Muscle of arm (tissue), 12 donors: ENCODE measurements around the gene THAP4. TPM values are rescaled to one million over a fixed set of nuclear protein-coding genes. Genes with fewer than 3 reads are reported as not detected.

ENCODE experiments used
- DNase-seq: peaks from one replicate; pipeline ENCODE4 v3.0.0-alpha.2; 2013
- polyA plus RNA-seq, 12 donors: library from polyadenylated mRNA; unstranded; fragments of 120-200 nt; gene quantifications; one replicate each; pipeline ENCODE4 v1.2.1, GENCODE V29; 2013; ENCODE audit not compliant: insufficient read length in 12 of 12

The THAP4 gene
- polyA plus RNA-seq, 12 donors = 31.7 to 51.7 (median 36.8) TPM; not detected in 1

DNA sequence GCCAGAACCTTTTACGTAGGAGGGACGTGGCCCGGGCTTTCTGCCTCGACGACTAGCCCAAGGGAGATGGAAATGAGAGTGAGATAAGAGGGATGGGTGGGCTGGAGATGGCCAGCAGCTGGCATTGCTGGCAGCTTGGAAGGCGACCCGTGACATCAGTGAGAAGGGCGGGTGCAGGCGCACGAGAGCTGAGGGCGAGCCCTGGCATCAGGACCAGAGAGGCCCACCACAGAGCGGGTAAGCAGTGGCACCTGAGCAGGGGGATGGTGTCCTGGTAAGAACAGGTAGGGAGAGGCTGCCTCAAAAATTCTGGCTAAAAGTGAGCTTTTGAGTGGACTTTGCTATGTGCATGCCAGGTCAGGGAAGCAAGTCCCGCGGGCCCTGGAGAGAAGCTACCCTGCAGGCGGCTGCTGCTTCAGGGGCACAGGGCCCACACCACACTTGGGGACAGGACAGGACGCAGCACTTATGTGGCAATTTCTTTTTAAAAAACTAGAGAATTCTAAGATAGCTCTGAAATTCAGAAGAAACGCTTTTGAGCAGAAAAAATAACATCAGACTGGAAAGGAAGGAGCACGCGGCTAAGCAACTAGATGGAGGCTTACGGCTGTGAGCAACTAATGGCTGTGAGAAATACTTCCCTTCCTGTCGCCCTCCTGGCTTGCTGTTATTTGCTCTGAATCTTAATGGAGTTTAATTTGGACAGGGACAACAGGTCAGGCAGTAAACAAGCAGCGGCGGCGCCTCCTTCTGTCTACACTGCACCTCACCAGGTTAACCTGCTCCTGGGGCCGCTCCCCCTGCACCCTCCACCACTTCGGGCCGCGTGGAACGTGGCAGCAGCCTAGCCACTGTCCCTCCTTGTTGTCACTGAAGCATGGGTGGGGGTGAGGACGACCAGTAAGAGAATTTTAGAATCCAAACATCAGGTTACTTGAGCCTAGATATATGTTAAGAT, 20.5 kb downstream of the THAP4 start:
- no peak for DNase-seq

DNA sequence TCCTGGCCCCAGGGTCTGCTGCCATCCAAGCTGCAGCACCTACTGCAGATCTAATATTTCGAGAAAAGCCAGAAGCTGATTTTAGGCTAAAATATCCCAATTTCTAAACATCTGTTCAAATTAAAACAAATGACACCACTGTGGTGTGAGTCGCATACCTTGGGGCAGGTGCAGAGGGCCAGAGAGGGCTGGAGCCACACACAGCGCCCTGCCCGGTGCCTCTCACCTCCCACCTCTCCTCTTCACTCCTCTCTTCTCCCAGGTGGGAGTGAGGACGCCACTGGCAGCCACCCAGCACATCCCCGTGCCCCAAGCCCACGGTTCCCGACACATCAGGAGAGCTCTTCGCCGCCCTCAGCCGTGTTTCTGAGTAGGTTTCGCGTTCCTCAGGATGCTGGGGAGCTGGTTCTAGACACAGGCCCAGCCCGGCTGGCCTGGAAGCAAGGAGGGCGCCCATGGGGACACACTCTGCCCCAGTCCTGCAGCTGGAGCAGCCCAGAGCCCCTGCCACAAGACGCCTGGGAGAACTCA, 21.4 kb downstream of the THAP4 start:
- no peak for DNase-seq

DNA sequence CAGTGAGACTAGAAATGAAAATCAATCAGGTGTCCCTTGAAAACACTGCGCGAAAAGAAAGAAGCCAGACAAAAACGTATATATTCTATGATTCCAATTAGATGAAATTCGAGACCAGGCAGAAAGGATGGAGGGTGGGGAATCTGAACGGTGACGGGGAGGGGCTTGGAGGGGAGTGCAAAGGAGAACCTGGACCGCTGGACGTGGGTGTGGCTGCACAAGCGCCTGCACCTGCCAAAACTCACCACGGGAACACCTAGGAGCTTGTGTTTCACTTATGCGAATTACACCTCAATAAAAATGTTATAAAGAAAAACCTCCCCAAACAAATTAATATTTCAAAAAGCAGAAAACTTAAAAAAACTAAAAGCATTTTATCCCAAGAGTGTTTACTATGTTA, 21.9 kb downstream of the THAP4 start:
- DNase-seq = no peak

DNA sequence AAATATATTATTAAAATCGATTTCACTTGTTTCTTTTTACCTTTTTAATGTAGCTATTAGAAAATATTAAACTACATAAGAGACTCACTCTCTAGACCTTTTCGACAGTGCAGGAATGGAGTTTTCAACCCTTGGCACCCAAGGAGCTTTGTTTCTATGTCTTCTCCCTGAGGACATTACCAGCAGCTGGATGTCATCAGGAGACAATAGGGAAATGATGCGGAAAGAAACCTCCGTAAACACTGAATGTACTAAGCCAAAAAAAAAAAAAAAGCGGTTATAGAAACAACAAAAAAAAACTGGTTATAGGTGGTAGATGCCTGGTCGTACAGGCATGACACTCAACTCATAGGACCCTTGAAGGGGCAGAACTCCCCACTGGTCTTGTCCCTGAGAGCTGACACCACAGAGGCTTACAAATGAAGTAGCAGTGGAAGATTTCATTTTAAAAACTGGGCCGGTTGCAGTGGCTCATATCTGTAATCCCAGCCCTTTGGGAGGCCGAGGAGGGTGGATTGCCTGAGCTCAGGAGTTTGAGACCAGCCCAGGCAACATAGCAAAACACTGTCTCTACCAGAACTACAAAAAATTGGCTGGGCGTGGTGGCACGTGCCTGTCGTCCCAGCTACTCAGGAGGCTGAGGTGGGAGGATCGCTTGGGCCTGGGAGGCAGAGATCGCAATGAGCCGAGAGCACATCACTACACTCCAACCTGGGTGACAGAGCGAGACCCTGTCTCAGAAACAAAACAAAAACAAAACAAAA, 23.8 kb downstream of the THAP4 start:
- peak; percentile 32 for DNase-seq

DNA sequence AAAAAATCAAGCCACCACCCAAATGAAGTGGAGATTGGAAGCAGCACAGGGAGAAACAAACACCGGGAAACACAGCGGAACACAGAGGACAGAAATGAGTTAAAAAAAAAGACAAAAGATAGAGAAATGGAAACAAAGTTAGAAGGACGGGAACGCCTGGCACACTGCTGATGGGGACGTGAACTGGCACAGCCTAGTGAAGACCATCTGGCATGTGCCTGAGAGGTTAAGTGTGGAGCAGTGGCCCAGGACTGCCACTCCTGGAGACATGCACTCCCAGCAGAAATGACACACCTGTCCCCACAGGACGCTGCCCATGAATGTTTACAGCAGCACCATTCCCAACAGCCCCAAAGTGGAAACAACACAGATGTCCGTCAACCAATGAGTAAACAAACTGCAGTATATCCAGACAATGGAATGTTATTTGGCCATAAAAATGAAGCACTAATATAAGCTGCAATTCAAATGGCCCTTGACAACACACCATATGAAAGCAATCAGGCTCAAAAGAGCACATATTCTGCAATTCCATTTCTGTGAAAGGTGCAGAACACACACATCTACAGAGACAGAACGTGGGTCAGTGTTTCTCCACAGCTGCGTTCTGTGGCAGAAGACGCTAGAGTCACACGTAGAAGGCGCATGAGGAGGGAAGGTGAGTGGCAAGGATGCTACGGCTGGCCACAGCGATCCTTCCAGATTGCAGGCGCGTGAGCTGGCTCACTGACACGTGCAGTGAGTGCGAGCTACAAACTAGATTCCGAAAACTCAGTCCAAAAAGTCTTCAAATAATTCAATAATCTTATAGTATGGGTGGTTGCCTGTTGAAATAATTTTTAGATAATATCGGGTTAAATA, 24.6 kb downstream of the THAP4 start:
- peak; percentile 48 for DNase-seq

DNA sequence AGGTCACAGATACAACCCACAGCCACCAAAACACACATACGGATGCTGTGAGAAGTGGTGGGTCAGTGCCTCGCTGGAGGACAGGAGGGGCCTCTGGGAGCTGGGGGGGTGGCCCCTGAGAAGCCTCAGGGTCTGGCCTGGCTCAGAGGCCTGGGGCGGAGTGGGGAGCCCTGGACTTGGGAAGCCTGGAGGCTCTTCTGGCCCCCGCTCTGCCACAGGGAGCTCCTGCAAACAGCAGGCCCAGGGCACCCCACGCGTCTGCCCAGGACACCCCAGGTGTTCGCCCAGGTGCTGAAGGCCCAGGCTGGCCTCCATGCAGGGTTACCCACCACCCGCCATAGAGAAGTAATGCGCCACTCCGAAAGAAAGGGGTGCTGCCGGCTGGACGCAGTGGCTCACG, 25.9 kb downstream of the THAP4 start:
- no peak for DNase-seq

DNA sequence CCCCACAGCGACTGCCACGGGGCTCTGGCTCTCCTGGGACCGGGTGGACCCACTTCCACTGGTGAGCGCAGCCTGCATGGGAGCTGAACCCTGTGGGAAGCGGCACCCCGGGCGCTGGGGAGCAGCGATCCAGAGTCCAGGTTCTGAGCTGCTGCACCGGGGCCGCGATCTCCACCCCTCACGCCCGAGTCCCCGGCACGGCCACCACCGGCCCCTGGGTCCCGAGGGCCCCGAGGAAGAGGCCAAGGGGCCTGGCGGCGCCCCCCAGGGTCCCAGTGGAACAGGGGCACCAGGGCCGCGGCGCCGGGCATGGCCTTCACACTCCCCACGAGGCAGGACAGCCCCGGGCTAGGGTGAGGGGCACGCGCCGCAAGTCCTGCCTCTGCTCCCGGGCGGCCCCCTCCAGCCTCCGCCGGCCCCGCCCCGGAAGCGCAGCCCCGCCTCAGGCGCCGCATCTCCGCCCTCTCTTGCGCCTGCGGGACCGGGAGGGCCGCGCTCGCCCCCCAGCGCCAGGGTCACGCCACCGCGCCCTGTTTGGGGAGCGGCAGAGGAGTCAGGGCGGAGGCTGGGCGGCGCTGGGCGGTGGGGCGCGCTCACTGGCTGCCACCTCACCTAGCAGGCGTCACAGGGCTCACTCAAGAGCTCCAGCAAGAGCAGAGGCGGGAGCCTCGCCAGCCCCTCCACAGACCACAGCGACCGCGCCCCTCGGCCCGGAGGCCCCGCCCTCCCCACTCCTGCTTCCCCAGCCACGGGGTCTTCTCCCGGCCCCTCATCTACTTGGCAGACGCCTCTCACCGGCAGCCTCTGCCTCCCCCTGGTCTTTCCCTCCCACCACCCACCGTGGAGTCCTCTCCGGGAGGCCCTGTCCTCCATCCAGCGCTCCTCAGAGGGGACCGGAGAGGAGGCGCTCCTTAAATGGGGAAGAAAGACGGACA, 26.8 kb downstream of the THAP4 start:
- DNase-seq = peak; percentile 56

DNA sequence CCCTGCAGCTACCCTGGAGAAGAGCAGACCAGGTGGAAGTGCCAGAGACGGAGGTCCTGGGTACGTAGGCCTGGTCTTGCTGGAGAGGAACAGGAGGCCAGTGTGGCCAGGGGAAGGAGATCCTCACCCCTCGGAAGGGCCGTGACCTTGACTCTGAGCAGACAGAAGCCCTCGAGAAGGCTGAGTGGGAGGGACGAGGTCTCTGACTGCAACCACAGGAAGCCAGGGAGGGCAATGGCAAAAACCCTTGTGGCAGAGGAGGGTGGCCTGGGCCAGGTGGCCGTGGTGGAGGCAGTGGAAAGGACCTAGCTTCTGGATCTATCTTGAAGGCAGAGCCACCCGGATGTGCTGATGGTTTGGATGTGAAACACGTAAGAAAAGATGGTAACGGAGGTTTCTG, 28.1 kb downstream of the THAP4 start:
- DNase-seq = no peak

DNA sequence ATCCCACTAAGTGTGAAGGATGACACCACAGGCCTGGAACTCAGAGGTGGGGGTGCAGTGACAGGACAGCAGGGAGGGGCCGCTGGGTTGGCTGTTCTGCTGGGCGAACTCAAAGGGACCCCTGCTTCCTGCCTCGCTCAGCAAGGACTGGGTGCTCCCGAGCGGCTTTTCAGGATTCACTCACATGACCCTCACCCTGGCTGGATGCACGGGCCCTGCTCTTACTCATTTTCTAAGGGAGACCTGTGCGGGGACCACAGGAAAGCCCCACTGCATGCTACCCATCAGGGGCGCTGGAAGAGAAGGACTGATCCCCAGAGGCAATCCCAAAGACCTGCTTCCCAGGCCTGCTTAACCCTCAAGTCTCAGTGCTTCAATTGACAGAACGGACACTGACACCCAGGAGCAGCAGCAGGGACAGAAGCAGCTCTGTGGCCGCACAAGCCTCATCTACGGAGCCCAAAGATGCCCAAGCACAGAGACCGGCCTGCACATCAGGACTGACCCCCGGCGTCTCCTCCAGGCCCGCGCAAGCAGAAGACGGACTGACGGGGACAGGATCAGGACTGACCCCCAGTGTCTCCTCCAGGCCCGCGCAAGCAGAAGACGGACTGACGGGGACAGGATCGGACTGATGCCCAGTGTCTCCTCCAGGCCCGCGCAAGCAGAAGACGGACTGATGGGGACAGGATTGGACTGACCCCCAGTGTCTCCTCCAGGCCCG, 29.6 kb downstream of the THAP4 start:
- no peak for DNase-seq

DNA sequence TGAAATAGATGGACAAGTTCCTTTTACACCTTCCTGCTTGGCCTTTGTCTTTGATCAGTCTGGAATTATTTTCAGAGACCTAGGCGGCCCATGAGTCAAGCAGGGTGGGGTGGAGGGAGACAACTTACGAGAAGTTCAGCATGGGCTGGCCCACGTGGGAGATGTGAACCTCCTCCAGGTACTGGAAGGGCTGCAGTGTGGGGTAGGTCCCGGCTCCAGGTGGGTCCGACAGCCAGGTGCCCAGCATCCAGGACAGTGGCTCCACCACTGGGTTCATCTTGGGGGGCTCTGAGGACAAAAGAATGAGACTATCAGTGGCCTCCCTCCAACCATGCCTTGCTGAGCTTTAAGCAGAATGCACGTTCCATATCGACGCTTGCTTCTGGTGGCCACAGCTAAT, 30.8 kb downstream of the THAP4 start:
- no peak for DNase-seq

DNA sequence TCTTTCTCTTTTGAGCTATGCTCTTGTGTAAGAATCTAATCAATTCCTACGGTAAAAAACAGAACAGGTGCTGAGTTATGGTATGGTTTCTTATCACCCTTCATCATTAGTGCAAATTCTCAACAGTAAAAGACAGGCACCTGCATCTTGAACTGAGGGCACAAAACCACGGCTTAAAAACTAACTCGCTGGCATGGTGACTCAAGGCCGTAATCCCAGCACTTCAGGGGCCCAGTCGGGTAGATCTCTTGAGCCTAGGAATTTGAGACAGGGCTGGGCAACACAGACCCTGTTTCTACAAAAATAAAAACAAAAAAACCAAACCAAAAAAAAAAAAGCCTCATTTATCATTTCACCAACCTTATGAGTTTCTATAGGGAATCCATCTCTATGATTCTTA, 33.3 kb downstream of the THAP4 start:
- no peak for DNase-seq

DNA sequence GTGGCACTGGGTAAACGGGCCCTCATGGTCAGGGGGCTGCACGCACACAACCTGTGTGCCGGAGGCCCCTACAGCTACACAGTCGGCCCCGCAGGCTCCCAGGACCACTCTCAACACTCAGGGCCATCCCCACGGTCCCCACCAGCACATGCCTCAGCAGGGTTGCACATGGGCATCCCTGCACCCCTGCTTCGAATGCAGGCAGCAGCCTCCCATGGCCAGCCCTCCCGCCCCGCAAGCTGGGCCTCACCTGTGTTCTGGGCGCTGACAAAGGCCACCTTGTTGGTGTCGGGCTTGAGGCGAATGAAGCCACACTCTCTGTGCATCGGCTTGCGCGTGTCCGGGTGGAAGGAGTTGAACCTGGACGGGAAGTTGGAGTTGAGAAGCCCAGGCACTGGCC, 34.2 kb downstream of the THAP4 start:
- no peak for DNase-seq

DNA sequence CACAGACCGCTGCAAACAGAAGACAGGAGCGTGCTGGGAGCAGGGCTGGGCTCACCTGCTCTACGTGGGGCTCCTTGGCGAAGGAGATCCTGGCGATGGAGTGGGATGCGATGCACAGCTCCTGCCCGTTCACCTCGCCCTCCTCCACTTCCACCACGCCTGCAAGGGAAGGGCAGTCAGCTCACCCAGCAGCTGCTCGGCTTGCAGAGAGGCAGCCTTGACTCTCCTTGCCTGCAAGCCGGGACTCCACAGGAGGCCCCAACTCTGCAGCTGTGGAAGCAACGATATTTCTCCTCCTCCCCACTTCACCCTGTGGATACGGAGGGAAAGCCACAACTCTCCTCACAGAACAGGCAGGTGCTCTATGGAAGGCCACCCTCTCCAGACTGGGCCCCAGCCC, 35.1 kb downstream of the THAP4 start:
- DNase-seq = no peak

DNA sequence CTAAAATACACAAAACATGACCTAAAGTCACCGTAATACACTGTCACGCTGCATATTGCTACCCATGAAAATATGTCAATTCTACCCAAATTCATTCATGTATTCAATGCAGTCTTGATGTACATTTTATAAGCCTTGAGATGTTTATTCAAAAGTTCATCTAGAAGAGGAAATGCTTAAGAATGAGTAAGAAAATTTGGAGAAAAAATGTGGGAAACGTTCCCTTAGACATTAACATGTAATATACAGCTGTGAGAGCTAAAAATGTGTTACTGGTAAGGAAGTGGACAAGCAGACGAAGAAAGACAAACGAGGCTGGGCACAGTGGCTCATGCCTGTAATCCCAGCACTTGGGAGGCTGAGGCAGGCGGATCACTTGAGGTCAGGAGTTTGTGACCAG, 37.3 kb downstream of the THAP4 start:
- DNase-seq = no peak

DNA sequence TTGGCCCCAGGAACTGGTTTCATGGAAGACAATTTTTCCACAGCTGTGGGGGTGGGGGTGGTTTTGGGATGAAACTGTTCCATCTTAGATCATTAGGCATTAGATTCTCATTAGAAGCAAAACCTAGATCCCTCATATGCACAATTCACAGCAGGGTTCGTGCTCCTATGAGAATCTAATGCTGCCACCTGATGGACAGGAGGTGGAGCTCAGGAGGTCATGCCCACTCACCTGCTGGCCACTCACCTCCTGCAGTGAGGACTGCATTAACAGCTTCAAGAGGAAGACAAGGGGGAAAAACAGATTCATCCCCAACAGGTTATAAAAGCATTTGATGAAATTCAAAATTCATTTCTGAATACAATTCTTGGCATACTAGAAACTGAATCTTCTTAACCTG, 38.5 kb downstream of the THAP4 start:
- no peak for DNase-seq

DNA sequence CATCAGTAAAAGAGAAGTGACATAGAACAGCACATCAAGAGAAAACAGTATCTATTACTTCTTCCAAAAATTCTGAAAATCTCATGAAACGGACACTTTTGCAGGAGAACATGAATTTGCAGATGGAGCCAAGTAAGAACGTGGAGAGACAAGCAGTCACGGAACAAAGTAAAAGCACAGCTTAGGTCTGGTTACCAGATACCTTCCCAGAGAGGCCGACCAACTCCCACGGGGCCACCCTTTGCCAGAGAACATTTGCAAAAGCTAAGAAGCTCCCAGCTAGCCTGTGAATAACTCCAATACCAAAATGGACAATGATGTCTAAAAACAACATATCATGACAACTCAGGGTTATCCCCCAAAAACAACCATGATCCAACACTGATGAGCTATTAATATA, 38.9 kb downstream of the THAP4 start:
- DNase-seq = peak; percentile 41

DNA sequence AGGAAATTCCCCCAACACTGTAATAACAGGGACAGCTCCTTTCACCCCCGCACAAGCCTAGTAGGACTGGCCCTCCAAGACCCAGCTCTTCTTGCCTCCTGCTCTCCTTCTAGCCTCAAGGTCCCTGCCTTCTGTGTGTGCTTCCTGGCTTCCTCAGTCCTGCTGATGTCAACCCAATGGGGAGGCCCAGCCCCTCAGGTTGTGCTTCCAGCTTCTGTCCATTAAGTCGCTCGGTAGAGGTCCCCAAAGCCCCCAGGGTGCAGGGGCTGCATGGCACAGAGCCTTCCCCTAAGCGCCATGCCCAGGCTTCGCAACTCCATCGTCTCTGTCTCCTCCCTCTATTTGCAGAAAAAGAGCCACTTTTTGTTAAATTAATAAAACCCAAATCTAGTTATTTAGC, 39.4 kb downstream of the THAP4 start:
- DNase-seq = no peak

DNA sequence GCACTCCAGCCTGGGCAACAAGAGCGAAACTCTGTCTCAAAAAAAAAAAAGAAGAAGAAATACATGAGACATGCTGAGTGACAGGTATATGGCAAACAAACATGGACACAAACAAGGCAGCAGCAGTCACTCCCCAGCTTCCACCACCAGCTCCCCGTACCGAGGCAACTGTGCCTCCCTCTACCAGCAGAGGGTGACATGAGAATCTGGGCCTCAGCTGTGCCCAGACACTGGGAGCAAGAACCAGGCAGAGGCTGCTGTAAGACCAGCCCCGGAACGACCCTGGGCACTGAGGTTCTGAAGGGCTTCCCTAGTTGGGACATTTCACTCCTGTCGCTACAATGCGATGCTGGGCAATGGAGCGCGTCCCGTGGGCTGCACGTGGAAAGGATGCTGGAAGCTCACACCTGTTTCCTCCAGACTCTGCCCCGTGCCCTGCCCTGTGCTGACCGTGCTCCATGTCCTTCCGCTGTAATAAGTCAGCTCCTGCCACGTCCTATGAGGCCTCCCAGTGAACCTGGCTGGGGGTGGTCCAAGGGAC, 41.3 kb downstream of the THAP4 start:
- no peak for DNase-seq

DNA sequence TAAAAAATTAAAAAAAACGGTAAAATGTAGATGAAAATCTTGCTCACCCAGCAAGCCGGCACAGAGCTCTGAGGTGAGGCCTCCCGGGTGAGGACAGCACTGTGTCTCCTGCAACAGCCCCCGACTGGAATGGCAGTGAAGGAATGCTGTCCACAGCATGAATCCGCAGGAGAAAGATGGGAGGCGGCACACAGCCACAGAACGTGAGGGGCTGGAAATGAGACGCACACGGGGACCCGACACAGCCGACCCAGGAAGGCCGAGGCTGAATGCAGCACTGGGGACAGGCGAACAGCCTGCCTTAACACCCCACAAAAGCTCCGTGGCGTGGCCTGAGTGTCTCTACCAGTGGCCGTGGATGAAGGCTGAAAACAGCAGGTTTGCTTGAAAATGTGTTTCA, 43.7 kb downstream of the THAP4 start:
- DNase-seq = no peak
